NCI-H510A treated with DMSO at 0.1 percent for 48 hours (cell line): Measurements from ENCODE around the gene ARHGAP6.

Source experiments
- DNase-seq: peaks from one replicate; lab custom pipeline; 2025; lab: John Stamatoyannopoulos, UW

Gene ARHGAP6

GRCh38 chrX:11111037-11111851 lies 554.5 kb downstream of the ARHGAP6 start, which contains the start of gene HCCS:
Gene HCCS (plus strand): TSS chrX:11111332. CDS start chrX:11112061, 729 bp downstream.
- peak; percentile 76 for DNase-seq

GRCh38 chrX:11109968-11110367 lies 555.8 kb downstream of the ARHGAP6 start:
- DNase-seq, result no peak

- no peak for DNase-seq
These were observed 557.3 kb downstream of the ARHGAP6 start for GRCh38 chrX:11108253-11108941.

- no peak for DNase-seq
These were observed 560.6 kb downstream of the ARHGAP6 start for GRCh38 chrX:11105080-11105479.

GRCh38 chrX:11103751-11104150 lies 562.0 kb downstream of the ARHGAP6 start:
- DNase-seq, result no peak

GRCh38 chrX:11103006-11103405 lies 562.7 kb downstream of the ARHGAP6 start:
- no peak for DNase-seq

GRCh38 chrX:11100281-11101035 lies 565.3 kb downstream of the ARHGAP6 start:
- peak; percentile 60 for DNase-seq

- no peak for DNase-seq
These were observed 566.3 kb downstream of the ARHGAP6 start for GRCh38 chrX:11099465-11099864.

GRCh38 chrX:11097933-11098332 lies 567.8 kb downstream of the ARHGAP6 start:
- no peak for DNase-seq

- no peak for DNase-seq
These were observed 575.9 kb downstream of the ARHGAP6 start for GRCh38 chrX:11089802-11090201.
